Osteoblast (primary cell): ENCODE measurements around the gene ZNF691. TPM values are rescaled to one million over a fixed set of nuclear protein-coding genes. Genes with fewer than 3 reads are reported as not detected.

Source experiments
- DNase-seq: peaks from one replicate; pipeline ENCODE4 v3.0.0; 2011; ENCODE audit warnings: low spot score, mixed read lengths; ENCODE audit not compliant: insufficient read length; ENCODE audit errors: missing footprints
- H2AFZ ChIP-seq: 2 replicates; pipeline ENCODE4 v1.6.0; 2011; ENCODE audit warnings: mild to moderate bottlenecking, low read length
- H3K27ac ChIP-seq: 2 replicates; pipeline ENCODE4 v1.5.1; 2011; ENCODE audit warnings: mild to moderate bottlenecking, low read depth, low read length, moderate library complexity
- H3K27me3 ChIP-seq: 2 replicates; pipeline ENCODE4 v1.6.0; 2012; ENCODE audit warnings: mild to moderate bottlenecking, control low read depth, inconsistent platforms, low read length, moderate library complexity; ENCODE audit not compliant: insufficient read depth
- H3K36me3 ChIP-seq: 2 replicates; pipeline ENCODE4 v1.5.1; 2011; ENCODE audit warnings: mild to moderate bottlenecking, low read length, control low read depth, moderate library complexity; ENCODE audit not compliant: insufficient read depth
- H3K4me1 ChIP-seq: 2 replicates; pipeline ENCODE4 v1.5.1; 2011; ENCODE audit warnings: mild to moderate bottlenecking, low read length, control low read depth, moderate library complexity; ENCODE audit not compliant: insufficient read depth
- H3K4me2 ChIP-seq: 2 replicates; pipeline ENCODE4 v1.6.0; 2011; ENCODE audit warnings: mild to moderate bottlenecking, low read length; ENCODE audit not compliant: insufficient read depth
- H3K4me3 ChIP-seq: fragments of 200-600 bp; sonication (generic); 3 replicates; pipeline ENCODE4 v1.5.1; 2012; ENCODE audit warnings: mild to moderate bottlenecking, low read length, inconsistent platforms; ENCODE audit not compliant: insufficient read depth
- H3K79me2 ChIP-seq: 2 replicates; pipeline ENCODE4 v1.6.0; 2012; ENCODE audit warnings: mild to moderate bottlenecking, low read length, control low read depth, inconsistent platforms; ENCODE audit not compliant: insufficient read depth
- H3K9me3 ChIP-seq: 2 replicates; pipeline ENCODE4 v1.5.1; 2011; ENCODE audit warnings: low read depth, low read length, control low read depth
- H4K20me1 ChIP-seq: 2 replicates; pipeline ENCODE4 v1.6.0; 2012; ENCODE audit warnings: mild to moderate bottlenecking, low read length, control low read depth; ENCODE audit not compliant: insufficient read depth
- total RNA-seq: library from RNA; depleted of rRNA; stranded (reverse); fragments of >200 nt; gene quantifications from 2 replicates; pipeline ENCODE4 v1.2.3, GENCODE V29; 2012
- TF ChIP-seq, protein P1 (sequence below): IDR thresholded peaks from 2 replicates; pipeline ENCODE4 v1.5.1; 2011; ENCODE audit warnings: mild to moderate bottlenecking, low read depth, low read length, moderate library complexity; ENCODE audit errors: extremely low read depth

The ZNF691 gene
- total RNA-seq, 1 donor = 5.4 TPM

GRCh38 chr1:42833981-42834380 lies 12.4 kb upstream of the ZNF691 start:
- no peaks in the 10 kb centered on the region for H3K4me1 ChIP-seq
- H3K4me3 ChIP-seq = no peak overlapping the region
- H3K4me2 ChIP-seq = no peak overlapping the region
- no peaks in the 10 kb centered on the region for H4K20me1 ChIP-seq
- H3K36me3 ChIP-seq = peaks cover 9% of the 10 kb centered on the region
- DNase-seq = no peak
- no peak overlapping the region for H3K27ac ChIP-seq
- no peak overlapping the region for H2AFZ ChIP-seq
- TF ChIP-seq, protein P1, sequence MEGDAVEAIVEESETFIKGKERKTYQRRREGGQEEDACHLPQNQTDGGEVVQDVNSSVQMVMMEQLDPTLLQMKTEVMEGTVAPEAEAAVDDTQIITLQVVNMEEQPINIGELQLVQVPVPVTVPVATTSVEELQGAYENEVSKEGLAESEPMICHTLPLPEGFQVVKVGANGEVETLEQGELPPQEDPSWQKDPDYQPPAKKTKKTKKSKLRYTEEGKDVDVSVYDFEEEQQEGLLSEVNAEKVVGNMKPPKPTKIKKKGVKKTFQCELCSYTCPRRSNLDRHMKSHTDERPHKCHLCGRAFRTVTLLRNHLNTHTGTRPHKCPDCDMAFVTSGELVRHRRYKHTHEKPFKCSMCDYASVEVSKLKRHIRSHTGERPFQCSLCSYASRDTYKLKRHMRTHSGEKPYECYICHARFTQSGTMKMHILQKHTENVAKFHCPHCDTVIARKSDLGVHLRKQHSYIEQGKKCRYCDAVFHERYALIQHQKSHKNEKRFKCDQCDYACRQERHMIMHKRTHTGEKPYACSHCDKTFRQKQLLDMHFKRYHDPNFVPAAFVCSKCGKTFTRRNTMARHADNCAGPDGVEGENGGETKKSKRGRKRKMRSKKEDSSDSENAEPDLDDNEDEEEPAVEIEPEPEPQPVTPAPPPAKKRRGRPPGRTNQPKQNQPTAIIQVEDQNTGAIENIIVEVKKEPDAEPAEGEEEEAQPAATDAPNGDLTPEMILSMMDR = no peak
- no peaks in the 10 kb centered on the region for H3K79me2 ChIP-seq
- no peaks in the 10 kb centered on the region for H3K9me3 ChIP-seq
- no peaks in the 10 kb centered on the region for H3K27me3 ChIP-seq

DNA sequence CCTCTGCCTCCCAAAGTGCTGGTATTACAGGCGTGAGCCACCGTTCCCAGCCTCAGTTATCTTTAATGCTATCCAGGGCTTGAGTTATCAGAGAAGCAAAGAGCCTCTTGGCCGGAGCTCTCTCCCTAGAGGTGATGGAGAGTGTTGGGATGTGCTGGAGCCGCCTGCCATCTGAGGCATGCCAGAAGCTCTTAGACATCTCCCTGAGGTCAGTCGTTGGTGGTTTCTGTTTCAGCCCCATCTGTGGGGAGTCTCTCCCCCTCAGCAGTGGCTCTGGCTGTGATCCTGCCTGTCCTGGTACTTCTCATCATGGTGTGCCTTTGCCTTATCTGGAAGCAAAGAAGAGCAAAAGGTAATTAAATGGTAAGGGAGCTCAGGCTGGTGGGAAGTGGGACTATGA lies 11.6 kb upstream of the ZNF691 start:
- Histone ChIP-seq H3K4me3 (no peak overlapping the region), H3K27me3 (no peaks in the 10 kb centered on the region), H3K36me3 (peaks cover 9% of the 10 kb centered on the region), H3K4me1 (no peaks in the 10 kb centered on the region), H4K20me1 (no peaks in the 10 kb centered on the region), H3K9me3 (no peaks in the 10 kb centered on the region), H2AFZ (no peak overlapping the region), H3K4me2 (no peak overlapping the region), H3K27ac (no peak overlapping the region), H3K79me2 (no peaks in the 10 kb centered on the region)
- no peak for DNase-seq
- TF ChIP-seq, protein P1 = no peak

DNA sequence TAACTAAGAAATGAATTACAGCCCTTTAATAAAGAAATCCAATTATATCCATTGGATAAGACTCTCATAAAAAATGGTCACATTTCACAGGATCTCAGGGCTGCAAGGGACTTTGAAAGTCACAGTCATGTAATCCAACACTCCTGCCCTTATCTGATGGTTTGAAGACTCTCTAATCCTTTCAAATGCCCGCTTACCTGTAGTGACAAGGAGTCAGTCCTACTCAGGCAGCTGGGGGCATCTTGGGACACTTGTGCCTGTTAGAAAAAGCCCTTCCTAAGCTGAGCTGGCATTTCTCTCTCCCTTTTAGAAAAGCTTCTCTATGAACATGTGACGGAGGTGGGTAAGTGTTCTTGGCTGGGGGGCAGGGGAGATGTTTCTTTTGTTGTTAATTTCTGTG lies 11.0 kb upstream of the ZNF691 start:
- no peak overlapping the region for H3K27ac ChIP-seq
- H3K36me3 ChIP-seq = peaks cover 9% of the 10 kb centered on the region
- H3K79me2 ChIP-seq = no peaks in the 10 kb centered on the region
- H3K9me3 ChIP-seq = no peaks in the 10 kb centered on the region
- no peak for DNase-seq
- no peak overlapping the region for H2AFZ ChIP-seq
- H3K27me3 ChIP-seq = no peaks in the 10 kb centered on the region
- TF ChIP-seq, protein P1 = no peak
- H3K4me3 ChIP-seq = no peak overlapping the region
- H3K4me2 ChIP-seq = no peak overlapping the region
- no peaks in the 10 kb centered on the region for H4K20me1 ChIP-seq
- H3K4me1 ChIP-seq = no peaks in the 10 kb centered on the region

DNA sequence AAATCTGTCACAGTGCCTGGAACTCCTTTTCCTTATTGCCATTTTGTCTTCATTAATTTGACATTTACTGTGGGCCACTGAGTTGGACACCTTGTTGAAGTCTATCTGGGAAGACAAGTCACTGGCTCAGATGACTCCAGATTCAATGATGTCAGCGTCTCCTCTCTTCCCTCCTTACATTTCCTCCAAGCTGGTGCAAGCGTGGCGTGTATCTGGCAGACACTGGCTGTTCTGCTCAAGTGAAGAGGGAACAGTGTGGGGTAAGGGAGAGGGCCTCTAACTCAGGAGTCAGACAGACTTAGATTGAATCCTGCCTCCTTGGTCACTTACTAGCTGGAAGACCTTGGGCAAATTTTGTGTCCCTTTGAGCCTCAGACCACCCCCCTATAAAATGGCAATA lies 8.7 kb upstream of the ZNF691 start:
- Histone ChIP-seq H3K36me3 (peaks cover 12% of the 10 kb centered on the region), H3K27ac (no peak overlapping the region), H3K9me3 (no peaks in the 10 kb centered on the region), H3K79me2 (no peaks in the 10 kb centered on the region), H3K4me3 (no peak overlapping the region), H3K27me3 (no peaks in the 10 kb centered on the region), H3K4me1 (no peaks in the 10 kb centered on the region), H3K4me2 (no peak overlapping the region), H2AFZ (no peak overlapping the region), H4K20me1 (no peaks in the 10 kb centered on the region)
- TF ChIP-seq, protein P1 = no peak
- no peak for DNase-seq
